ENCODE measurements around the gene CALU.

CALU gene

DNA sequence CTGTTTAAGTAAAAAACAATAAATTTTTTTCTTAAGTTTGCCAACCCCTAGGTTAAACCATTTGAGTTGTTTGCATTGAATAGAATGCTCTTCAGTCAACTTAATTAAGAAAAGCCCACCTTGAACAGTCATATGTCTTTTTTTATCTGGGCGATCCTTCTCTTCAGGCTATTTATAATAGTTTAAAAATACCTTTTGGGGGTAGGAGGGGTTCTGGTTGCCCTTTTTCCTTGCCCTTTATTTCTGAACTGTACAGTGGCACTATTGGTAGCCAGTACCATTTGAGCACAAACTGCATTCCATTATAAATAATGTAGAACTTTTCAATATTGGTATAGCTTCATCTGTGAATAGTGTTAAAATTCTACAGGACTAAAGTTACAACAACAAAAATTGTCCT, 13.1 kb downstream of the CALU start:
- no peak for DNase-seq

DNA sequence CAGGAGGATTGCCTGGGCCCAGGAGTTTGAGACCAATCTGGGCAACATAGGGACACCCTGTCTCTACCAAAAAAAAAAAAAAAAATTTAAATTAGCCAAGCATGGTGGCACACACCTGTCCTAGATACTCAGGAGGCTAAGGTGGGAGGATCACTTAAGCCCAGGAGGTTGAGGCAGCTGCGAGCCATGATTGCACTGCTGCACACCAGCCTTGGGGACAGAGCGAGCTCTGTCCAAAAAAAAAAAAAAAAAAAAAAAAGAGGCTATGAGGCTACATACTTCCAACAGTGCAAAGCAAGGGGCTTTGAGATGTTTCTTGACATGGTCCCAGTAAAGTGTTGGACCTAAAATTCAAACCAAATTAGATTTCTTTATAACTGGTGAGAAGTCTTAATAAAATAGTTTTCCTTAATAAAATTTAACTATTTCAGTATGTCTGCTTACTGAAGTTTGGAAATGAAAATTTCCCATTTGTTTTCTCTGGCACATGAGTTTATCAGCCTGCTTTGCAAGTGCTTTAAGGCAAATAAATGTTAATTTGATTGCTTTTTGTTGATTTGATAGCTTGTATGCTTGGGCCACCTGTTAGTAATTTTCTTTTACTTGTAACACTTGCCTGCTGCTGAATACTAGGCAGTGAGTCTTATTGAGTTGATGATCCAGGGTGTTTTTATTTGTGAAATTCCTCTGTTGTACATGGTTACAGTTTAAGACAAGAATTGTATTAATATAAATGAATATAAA, 16.1 kb downstream of the CALU start:
- no peak for DNase-seq

DNA sequence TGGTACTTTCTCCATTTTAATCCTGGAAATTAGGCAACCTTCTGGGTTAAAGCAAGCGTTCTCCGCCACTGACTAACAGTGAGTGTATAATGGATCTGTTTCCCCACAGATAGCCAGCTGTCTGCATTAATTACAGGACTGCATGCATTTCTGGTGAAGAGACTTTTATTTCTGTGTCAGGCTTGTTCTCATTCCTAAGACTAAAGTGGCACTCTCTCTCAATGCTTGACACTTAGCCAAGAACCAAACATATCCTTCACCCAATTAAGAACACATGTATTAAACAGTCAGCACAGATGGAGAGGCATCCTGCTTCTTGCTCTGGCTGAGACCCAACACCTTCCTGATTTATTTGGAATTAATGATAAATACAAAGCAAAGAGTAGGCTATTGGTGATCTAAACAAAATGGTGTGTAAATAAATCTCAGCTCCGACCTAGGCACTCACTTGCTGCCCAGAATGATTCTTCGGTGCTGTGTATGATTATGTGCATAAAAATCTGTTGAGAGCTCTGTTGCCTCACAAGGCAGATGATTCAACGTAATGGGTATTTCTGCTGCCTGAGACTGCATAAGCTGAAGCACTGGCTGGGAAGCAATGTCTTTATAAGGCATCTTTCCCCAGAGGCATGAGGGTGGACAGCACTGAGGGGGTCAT, 16.8 kb downstream of the CALU start:
- no peak for DNase-seq

DNA sequence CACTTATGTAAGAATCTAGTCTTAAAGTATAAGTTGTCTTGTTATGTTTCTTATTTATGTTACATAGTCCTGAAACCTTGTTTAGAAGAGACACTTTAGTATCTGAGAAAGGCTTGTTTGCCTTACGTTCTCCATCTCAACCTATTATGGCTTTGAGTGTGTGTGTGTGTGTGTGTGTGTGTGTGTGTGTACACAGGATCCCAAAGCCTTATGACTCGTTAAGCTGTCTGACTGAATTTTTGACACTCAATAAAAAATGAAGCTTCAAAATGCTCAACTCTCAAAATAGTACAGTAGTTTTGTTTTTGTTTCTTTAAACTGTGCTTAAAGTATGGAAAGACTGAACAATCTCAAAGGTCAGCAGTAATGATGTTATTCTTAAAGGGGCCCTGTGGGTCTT, 18.0 kb downstream of the CALU start:
- DNase-seq, result no peak

DNA sequence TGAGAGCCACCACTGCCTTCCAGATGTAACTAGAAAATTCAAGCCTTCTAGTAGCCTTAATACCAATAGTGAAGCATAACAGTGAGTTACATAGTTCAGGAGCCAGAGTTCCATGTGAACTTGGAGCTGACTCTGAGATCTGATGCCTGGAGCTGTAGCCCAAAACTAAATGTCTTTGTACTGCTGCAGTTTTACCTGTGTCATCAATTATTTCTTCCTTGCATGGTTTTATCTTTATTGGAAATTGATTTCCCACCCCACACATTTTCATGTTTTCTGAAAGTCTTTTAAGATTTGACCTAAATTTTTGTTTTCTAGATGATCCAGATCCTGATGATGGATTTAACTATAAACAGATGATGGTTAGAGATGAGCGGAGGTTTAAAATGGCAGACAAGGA, 19.4 kb downstream of the CALU start:
- DNase-seq, result no peak

DNA sequence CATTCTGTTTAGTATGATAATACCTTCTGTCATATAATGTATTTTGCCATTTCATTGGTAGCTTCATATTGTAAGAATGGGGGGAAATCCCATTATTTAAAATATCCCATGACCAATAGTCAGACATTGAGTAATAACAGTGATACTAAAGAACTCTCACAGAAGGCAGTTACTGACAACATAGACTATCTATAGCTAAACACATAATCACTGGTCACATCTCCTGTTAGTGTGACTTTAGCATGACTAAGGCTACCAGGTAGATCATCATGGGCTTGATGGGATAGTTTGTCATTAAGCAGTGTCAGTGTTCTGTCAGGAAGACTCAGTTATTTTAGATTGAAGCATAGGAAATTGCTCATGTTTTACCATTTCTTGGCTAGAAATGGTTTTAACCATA, 20.1 kb downstream of the CALU start:
- DNase-seq, result no peak

DNA sequence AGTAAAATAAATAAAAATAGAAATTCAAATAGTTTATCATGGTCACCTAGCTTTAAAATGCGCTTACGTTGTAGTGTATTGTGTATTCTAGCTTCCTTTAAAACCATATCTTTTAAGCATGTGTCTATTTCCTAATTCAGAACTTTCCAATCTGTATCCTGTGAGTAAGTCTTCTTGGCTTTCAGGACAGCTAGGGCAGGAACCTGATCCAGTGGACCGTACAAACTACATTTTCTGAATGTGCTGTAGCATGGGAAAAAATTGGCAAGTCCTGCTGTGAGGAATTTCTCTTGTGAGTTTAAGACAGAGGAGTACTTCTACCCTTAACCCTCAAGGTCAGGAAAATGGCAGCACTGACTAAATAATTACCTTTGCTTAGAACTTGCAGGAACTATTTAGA, 24.4 kb downstream of the CALU start:
- no peak for DNase-seq

DNA sequence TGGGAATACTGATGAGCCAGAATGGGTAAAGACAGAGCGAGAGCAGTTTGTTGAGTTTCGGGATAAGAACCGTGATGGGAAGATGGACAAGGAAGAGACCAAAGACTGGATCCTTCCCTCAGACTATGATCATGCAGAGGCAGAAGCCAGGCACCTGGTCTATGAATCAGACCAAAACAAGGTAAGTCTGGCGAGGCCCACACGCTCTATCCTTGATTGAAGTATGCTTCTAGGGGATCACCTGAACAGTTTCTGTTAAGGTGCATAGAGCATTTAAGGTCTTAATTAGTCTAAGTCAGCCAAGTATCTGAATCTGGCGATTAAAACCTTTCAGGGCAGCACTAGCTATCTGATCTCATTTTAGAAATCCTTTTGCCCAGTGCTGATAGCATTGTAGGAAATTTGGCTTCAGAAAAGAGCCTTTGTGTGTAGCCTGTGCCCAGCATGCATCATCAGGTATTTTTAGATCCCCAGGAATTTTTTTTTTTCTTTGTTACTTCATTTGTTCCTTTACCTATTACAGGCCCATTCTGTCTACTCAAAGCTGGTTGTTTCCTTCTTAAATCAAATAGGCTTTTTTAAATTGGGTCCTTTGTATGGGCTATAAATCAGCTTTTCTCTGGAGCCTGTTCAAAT, 28.4 kb downstream of the CALU start:
- no peak for DNase-seq

DNA sequence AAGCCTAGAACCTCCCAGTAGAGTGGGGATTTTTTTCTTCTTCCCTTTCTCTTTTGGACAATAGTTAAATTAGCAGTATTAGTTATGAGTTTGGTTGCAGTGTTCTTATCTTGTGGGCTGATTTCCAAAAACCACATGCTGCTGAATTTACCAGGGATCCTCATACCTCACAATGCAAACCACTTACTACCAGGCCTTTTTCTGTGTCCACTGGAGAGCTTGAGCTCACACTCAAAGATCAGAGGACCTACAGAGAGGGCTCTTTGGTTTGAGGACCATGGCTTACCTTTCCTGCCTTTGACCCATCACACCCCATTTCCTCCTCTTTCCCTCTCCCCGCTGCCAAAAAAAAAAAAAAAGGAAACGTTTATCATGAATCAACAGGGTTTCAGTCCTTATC, 31.1 kb downstream of the CALU start:
- DNase-seq, result no peak

DNA sequence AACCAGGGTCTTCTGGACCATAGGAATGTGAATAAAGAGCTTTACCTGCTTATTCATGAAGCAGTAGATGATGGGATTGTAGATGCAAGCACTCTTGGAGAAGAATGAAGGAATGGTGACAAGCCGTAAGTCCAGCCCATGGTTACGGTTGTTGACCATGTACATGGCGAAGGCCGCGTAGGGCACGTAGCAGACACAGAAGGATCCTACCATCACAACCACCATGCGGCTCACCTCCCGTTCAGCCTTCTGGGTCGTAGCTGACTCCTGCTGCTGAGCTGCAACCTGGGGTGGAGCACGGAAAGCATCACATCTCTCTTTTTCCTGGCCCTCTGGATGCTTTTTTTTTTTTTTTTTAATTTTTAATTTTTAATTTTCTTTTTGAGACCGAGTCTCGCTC, 34.4 kb downstream of the CALU start:
- DNase-seq, result no peak

DNA sequence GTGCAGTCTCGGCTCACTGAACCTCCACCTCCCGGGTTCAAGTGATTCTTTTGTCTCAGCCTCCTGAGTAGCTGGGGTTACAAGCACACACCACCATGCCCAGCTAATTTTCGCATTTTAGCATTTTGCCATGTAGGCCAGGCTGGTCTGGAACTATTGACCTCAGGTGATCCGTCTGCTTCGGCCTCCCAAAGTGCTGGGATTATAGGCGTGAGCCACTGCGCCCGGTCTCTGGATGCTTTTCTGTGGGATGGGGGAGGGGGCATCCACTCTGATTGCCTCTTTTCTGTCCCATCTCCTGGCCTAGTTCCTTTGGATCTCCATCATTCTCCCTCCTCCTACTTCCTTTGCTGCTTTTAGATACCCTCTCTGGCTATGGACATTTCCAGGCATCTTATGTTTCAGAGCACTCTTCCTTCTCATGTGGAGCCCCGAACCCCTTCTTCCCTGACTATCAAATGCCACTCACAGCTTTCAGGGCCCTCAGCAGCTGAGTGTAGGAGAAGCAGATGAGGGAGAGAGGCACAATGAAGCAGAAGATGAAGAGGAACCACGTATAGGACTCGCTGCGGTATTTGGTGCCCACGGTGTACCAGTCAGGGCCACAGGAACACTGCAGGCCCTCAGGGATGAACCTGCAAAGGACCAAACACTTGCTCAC, 35.0 kb downstream of the CALU start:
- no peak for DNase-seq

DNA sequence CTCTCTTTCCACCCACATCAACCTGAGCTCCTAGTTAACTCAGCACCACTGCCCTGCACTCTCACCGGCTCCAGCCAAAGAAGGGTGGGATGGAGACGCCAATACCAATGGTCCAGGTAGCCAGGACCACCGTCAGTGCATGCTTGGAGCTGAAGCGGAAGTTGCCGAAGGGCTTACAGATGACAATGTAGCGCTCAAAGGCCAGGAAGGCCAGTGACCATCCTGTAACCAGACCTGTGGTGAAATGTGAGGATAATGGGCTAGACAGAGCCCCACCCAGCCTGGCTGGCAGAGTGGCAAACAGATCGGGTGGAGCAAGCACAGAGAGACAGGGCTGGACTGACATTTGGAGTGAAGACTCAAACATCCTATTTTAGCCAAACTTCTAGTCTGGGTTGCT, 35.8 kb downstream of the CALU start:
- no peak for DNase-seq

DNA sequence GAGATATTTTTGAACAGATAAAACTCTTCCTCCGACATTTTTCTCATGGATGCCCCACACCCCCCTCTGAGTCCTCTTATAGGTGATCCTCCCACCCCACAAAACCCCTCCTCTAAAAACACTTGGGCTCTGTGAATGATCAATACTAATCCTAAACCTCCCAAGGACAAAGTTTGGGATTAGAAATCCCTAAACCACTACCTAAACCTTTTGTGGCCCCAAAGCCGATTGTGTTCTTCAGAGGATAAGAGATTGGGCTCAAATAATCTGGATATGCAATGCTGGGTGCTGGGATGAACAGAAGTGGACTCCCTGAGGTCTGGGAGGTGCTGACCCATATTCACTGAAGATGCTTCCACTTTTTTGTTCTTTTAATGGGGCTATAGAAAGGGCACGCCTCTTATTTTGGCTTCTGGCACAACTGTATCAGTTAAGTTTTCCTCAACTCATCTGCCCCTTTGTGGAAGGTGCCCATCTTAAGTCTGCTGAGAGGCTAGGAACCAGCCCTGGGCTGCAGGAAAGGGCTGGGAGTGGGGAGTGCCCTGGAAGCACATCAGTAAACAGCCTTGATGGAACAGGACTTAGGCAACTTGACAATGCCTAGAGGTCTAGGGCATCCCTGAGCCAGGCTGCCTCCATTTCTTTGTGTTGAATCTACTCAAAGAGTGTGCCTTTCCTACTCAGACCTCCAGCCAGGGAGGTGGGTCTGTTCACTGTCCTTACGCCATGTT, 36.8 kb downstream of the CALU start, which contains the start of gene OPN1SW:
Gene OPN1SW (minus strand): TSS at position 51 of the 731 bp plus-strand sequence. CDS start 13 bp downstream, at position 38.
- DNase-seq, result no peak

DNA sequence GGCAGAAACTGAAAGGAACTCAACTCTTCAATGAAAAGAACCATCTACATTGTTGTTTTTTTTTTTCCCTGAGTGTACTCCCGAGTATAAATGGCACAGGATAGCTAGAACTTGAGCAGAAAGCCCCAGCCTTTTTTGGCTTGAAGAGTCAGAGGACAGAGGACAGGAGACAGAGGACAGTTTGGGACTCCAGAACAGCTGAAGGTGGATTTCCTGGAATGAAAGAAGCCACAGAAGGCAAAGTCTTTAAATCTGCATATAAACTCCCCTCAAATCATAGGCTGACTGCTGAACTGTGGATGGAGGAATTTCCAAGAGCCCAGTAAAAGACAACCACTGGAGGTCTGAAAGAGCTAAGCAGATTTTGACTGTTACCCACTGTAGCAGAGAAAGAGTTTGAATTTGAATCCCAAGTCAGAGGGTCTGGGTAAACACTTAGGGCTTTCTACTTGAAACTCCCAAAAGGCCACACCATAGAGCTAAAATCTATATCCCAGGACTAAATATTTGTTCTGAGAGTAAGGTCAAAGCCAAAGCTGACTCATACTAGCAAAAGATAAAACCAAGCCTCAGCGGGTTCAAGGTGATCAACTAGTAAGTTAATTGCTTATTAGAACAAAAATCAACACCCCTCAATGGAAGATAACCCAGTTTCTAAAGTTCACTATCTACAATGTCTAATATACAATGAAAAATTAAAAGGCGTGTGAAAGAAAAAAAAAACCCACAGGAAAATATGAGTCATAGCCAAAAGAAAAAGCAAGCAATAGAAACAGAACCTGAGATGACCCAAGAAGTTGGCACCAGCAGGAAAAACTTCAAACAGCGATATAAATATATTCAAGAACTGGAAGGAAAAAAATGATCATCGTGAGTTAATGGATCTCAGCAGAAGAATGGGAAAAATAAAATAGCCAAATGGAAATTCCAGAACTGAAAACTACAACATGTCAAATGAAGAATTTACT, 38.3 kb downstream of the CALU start:
- DNase-seq, result no peak

DNA sequence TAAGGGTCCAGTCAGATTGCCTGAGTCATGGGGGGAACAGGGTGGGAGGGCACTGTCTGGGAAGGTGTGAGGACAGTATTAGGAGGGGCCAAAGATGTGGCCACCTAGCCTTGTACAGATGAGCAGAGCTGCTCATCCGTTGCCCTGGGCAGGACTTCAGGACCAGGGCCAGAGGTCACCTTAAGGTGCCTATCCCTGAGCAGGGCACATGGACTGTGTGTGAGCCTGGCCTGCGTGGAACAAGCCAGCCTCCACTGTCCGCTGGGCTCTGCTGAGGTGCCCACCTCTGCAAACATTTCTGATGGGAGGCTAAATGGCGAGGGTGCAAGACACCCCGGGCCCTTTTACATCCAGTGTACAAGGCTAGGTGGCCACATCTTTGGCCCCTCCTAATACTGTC, 39.8 kb downstream of the CALU start:
- DNase-seq, result no peak

DNA sequence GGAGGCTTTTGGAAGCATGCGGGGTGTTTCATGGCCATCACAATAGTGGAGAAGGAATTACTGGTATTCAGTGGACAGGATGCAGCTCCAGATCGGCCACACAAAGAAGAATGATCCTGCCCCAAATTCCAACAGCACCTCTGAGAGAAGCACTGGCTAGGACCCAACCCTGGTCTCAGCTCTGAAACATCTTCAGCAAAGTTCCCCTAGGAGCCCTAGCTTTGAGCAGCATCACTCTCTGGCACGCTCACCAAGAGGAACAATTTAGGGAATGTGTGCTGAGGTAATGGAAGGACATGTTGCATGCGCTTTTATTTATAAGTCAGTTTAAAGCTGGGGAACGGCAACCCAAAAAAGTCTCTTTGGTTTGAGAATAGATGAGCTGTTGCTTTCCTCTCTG, 42.0 kb downstream of the CALU start:
- DNase-seq, result no peak

DNA sequence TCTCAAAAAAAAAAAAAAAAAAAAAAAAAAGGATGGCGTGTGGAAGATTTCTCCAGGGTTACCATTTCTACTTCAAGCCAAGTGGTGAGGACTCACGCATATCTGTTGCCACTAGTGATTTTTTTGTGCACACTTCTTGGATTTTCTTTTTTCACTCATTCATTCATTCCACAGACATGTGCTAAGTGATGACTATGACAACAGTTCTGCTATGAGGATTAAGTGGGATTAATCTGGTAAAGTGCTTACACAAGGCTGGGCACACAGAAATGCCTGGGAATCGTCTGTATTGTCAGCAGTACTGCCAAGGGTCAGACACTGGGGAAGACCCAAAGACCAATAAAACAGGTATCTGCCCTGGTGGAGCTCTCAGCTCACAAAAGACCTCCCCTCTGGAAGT, 42.7 kb downstream of the CALU start:
- no peak for DNase-seq

DNA sequence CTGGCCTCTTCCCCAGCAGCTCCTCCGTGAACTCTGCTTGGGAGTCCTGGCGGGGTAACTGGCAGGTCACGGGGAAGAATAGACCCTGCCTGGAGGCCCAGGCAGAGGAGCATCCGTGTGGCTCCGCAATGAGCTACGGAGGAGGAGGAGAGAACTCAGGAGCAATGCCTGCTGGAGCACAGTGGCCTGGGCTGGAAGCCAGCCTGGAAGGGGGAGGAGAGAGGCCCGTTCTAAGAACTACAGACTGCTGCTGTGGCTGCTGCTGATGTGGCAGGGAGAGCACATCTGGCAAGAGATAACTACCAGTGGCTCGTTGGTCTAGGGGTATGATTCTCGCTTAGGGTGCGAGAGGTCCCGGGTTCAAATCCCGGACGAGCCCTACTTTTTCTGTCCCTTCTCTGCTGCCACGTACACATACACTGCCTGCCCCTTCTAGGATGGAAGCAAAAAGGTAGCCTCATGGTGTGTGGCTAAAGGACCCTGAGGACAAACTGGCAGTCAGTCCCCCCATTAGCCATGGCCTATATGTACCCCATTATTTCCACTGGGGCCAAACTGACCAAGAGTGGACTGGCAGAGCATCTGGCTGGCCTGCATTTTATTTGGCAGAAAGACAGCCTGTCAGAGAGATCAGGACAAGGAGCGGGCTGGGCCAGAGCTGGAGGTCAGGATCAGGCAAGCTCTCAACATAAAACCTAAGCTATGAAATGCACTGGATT, 44.1 kb downstream of the CALU start:
- no peak for DNase-seq

DNA sequence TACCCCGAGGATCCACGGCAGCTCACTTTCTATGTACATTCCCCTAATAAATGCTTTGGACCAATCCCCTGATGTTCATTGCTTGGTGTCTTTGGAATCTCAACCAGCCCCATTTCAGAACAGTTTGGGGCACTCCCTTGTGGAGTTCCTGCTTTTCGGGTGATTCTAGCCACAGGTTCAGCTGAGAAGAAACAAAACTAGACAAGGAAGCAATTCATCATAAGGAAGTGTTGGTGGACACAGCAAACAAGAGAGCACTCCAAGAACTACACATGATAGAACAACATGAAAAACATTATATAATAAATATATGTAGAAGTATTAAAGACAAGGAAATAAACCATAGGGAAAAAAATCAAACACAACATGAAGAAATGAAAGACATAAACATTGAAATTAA, 46.6 kb downstream of the CALU start:
- DNase-seq, result no peak

DNA sequence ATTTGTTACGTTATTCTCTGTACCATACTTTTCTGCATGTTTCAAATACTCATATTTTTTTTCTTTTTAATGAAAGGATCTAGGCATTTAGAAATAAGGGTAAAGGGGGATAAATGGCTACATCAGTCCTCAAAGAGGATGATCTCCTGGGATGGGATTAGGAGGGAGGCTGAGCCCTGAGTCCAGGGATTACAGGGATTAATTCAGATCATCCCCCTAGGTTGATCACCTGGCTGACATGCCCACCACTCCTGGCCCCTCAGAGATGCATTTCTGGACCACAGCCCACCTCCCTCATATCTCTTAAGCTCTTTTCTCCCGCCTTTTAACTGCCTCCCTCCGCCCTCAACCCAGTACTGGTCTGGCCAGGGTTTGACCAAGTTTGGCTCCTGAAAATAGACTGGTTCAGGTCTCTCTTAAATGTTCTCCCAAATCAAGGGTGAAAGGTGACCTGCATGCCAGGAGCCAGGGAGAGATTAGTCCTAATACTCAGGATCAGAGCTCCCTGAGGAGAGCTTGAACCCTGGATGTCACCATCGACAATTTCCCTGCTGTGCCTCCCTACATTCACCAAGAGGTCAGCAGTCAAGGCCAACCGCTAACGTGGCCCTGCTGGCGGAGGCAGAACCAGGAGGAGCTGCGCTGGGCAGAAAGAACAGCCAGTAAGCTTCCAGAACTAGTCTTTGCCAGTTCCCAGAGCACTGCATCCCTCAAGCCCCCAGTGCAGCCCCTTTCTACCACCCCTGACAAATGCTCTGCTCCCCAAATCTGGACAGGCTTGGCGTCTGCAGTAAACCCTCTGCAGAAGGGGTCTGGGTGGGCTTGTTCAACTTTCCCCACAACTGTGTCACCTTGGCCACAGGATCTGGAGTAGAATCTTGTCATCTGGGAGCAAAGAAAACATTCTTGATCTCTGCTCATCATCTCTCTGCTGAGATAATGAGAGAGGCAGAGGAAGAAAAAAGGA, 49.6 kb downstream of the CALU start:
- no peak for DNase-seq
